Chondrocyte (in vitro differentiated cells): ENCODE data around the gene GGNBP2. TPM values are rescaled to one million over a fixed set of nuclear protein-coding genes. Genes with fewer than 3 reads are reported as not detected.

ENCODE experiments used
- DNase-seq: peaks from one replicate; pipeline ENCODE4 v3.0.0; 2021; ENCODE audit warnings: mixed read lengths, low spot score
- H3K27ac Mint-ChIP-seq: one replicate; pipeline ENCODE4 v1.8.0; 2021; ENCODE audit warnings: mild to moderate bottlenecking, moderate library complexity, mixed read lengths; ENCODE audit not compliant: unreplicated experiment
- H3K27me3 Mint-ChIP-seq: 2 replicates; pipeline ENCODE4 v1.8.0; 2021; ENCODE audit warnings: low read depth, mixed read lengths
- H3K36me3 Mint-ChIP-seq: 2 replicates; pipeline ENCODE4 v1.8.0; 2021; ENCODE audit warnings: low read depth, mixed read lengths
- H3K4me1 Mint-ChIP-seq: 2 replicates; pipeline ENCODE4 v1.8.0; 2021; ENCODE audit warnings: low read depth, mild to moderate bottlenecking, mixed read lengths
- H3K4me3 Mint-ChIP-seq: one replicate; pipeline ENCODE4 v1.8.0; 2021; ENCODE audit warnings: mild to moderate bottlenecking, moderate library complexity, mixed read lengths; ENCODE audit not compliant: unreplicated experiment
- H3K9me3 Mint-ChIP-seq: 2 replicates; pipeline ENCODE4 v1.8.0; 2021; ENCODE audit warnings: low read depth, mixed read lengths
- total RNA-seq: library from RNA; stranded (reverse); gene quantifications from 3 replicates; pipeline ENCODE4 v1.2.1, GENCODE V29; 2021
- TF ChIP-seq, protein P1 (sequence below): fragments of 200-600 bp; sonication (generic); IDR thresholded peaks from 2 replicates; pipeline ENCODE4 v1.5.0; 2021; ENCODE audit warnings: antibody characterized with exemption, mild to moderate bottlenecking, moderate library complexity

The GGNBP2 gene
- total RNA-seq, 1 donor from 2014 or later: 68.2 TPM

DNA sequence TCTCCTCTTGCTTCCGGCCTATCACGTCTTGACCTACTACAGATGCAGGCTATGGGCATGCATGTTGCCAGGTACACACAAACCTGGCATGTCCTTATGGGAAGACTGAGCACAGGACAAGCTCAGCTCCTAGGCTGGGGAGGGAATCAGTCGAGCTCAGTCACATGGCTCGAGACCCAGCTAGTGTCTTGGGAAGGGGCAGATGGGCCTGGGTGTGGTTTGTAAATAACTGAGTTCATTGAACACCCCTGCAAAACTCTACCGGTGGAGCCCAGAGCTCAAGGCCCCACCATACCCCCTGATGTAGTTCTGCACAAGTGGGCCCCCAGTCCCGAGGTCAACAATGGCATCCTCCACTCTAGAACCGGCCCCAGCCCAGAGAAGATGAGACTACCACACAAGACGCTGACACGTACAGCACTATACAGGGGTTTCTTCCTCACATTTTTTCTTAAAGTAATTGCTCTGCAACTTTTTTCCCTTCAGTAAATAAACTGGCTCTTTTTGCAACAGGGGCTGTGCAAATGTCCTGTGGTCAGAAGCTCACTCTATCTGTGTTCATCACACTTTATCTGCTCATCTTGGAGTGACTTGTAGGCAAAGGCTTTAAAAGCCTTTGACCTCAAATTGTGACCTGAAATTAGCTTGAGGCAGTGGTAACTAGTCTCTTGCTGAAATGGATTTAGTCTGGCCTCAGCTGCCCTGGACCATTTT is 35.3 kb upstream of the GGNBP2 start:
- Mint-ChIP-seq H3K36me3 (peaks cover 24% of the 10 kb centered on the region), H3K27ac (no peak overlapping the region), H3K4me1 (no peaks in the 10 kb centered on the region), H3K27me3 (no peaks in the 10 kb centered on the region), H3K9me3 (no peaks in the 10 kb centered on the region), H3K4me3 (no peak overlapping the region)
- TF ChIP-seq, protein P1, sequence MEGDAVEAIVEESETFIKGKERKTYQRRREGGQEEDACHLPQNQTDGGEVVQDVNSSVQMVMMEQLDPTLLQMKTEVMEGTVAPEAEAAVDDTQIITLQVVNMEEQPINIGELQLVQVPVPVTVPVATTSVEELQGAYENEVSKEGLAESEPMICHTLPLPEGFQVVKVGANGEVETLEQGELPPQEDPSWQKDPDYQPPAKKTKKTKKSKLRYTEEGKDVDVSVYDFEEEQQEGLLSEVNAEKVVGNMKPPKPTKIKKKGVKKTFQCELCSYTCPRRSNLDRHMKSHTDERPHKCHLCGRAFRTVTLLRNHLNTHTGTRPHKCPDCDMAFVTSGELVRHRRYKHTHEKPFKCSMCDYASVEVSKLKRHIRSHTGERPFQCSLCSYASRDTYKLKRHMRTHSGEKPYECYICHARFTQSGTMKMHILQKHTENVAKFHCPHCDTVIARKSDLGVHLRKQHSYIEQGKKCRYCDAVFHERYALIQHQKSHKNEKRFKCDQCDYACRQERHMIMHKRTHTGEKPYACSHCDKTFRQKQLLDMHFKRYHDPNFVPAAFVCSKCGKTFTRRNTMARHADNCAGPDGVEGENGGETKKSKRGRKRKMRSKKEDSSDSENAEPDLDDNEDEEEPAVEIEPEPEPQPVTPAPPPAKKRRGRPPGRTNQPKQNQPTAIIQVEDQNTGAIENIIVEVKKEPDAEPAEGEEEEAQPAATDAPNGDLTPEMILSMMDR: no peak
- no peak for DNase-seq

DNA sequence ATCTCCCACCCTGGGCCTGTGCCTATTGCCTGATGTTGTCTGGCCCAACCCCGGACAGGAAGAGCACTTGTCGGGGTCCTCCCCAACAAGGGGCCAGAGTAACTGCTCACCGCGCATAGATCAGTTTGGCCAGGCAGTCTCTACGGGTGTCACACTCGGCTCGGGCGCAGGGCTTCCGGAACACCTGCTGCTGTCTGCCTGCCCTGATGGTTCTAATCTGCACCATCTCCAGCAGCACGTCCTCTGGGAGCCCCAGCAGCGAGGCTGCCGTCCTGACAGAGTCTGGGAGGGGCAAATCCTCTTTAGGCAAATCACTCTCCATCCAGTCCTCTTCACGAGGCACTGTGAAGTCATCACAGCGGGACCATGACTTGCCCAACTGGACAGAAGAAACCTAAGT is 34.1 kb upstream of the GGNBP2 start:
- DNase-seq: no peak
- no peaks in the 10 kb centered on the region for H3K27me3 Mint-ChIP-seq
- H3K27ac Mint-ChIP-seq: no peak overlapping the region
- H3K4me1 Mint-ChIP-seq: no peaks in the 10 kb centered on the region
- H3K4me3 Mint-ChIP-seq: no peak overlapping the region
- H3K36me3 Mint-ChIP-seq: peaks cover 21% of the 10 kb centered on the region
- TF ChIP-seq, protein P1: no peak
- no peaks in the 10 kb centered on the region for H3K9me3 Mint-ChIP-seq

DNA sequence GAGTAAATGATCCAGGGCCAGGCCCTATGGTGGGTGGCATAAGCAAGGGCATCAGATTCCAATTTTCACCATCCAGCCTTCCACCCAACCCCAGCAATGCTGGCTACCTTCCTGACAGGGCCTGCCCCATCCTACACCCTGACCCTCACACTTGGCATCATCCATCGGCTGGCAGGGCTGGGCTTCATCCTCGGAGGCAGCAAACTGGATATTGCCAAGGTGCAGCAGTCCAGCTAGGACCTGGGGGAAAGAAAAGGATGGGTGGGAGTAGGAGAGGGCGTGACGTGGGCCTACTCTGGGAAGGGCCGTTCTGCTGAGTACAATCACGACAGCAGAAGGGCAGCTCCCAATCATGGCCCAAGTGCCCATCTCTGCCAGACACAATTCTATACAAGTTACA is 33.5 kb upstream of the GGNBP2 start:
- TF ChIP-seq, protein P1: no peak
- Mint-ChIP-seq H3K4me3 (no peak overlapping the region), H3K4me1 (no peaks in the 10 kb centered on the region), H3K27me3 (no peaks in the 10 kb centered on the region), H3K27ac (no peak overlapping the region), H3K9me3 (no peaks in the 10 kb centered on the region), H3K36me3 (peaks cover 17% of the 10 kb centered on the region)
- DNase-seq: no peak

DNA sequence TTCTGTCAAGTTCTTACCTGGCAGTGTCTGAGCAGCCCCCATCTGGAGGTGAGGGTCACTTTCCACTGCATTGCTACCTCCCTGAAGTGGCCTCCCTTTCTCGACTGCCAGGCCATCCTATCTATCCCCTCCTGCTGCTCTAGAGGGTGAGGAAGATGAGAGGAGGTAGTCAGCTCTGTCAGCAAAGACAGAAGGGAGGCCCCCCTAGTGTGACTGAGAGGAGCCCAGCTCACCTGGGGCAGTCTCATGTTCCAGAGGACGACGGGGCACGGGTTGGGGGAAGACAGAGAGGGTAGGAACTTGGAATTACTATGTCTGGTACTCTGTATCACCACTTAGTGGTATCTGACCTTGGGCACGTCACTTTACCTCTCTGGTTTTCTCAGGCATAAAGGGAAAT is 32.1 kb upstream of the GGNBP2 start:
- Mint-ChIP-seq H3K27ac (no peak overlapping the region), H3K4me3 (no peak overlapping the region), H3K27me3 (no peaks in the 10 kb centered on the region), H3K36me3 (peaks cover 13% of the 10 kb centered on the region), H3K4me1 (no peaks in the 10 kb centered on the region), H3K9me3 (no peaks in the 10 kb centered on the region)
- TF ChIP-seq, protein P1: no peak
- DNase-seq: no peak

DNA sequence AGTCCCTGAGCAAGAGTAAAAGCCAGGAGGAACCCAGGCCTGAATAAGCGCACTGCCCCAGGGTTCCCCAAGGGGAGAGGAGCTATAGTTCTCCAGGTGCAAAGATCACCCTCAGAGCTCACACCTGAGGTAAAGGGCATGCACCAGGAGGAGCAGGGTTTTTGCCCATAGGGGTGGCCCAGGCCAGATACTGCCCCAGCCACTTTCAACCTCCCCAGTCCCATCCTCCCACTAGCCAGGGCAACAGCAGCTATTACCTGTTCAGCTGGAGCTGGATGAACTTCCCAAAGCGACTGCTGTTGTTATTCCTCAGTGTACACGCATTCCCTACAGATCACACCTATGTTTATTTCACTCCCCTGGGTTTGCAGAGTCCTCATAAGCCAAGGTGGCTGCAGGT is 29.9 kb upstream of the GGNBP2 start:
- H3K27me3 Mint-ChIP-seq: no peaks in the 10 kb centered on the region
- no peaks in the 10 kb centered on the region for H3K4me1 Mint-ChIP-seq
- no peaks in the 10 kb centered on the region for H3K9me3 Mint-ChIP-seq
- TF ChIP-seq, protein P1: no peak
- no peak overlapping the region for H3K27ac Mint-ChIP-seq
- H3K36me3 Mint-ChIP-seq: peaks cover 17% of the 10 kb centered on the region
- no peak overlapping the region for H3K4me3 Mint-ChIP-seq
- DNase-seq: no peak
